Right lobe of liver (tissue), 6 donors: ENCODE data around the gene SIGLEC1. TPM values are rescaled to one million over a fixed set of nuclear protein-coding genes. Genes with fewer than 3 reads are reported as not detected.
A peak's percentile ranks its signal among the peaks of the same experiment; 100 is the strongest.

Source experiments
- ATAC-seq, 4 donors: fragments of 200-7000 bp; cut with Tn5 transposase; one replicate each; pipeline ENCODE4 v1.9.1; 2020; ENCODE audit warnings: mild to moderate bottlenecking in 4 of 4, moderate library complexity in 4 of 4
- DNase-seq, 3 donors: peaks; one replicate each; pipeline ENCODE4 v3.0.0-alpha.2; 2020
- H3K27ac ChIP-seq, 3 donors: fragments of 200-600 bp; one replicate each; pipeline ENCODE4 v1.8.0; 2022
- H3K27me3 ChIP-seq, 2 donors: fragments of 200-600 bp; one replicate each; pipeline ENCODE4 v1.8.0; 2022
- H3K36me3 ChIP-seq, 4 donors: fragments of 200-600 bp; sonication (generic) in 1 of 4; one replicate each; pipeline versions ENCODE4 v1.5.1 to v1.8.0; 2017 to 2022; ENCODE audit warnings: control low read depth in 1 of 4
- H3K4me1 ChIP-seq, 4 donors: fragments of 200-600 bp; sonication (generic) in 1 of 4; one replicate each; pipeline versions ENCODE4 v1.5.1 to v1.8.0; 2017 to 2022; ENCODE audit warnings: control low read depth in 1 of 4
- H3K4me3 ChIP-seq, 3 donors: fragments of 200-600 bp; one replicate each; pipeline ENCODE4 v1.8.0; 2022
- H3K9me3 ChIP-seq, 4 donors: fragments of 200-600 bp; sonication (generic) in 1 of 4; one replicate each; pipeline versions ENCODE4 v1.5.1 to v1.8.0; 2017 to 2022; ENCODE audit warnings: control low read depth in 1 of 4
- CTCF ChIP-seq, 4 donors: fragments of 200-600 bp in 3 of 4; fragments of 450-650 bp in 1 of 4; IDR thresholded peaks; one replicate each; pipeline versions ENCODE4 v1.5.1 to v1.8.0; 2016 to 2022; ENCODE audit warnings: antibody characterized with exemption in 4 of 4, mild to moderate bottlenecking in 2 of 4
- POLR2A ChIP-seq: fragments of 450-650 bp; IDR thresholded peaks from one replicate; pipeline ENCODE4 v1.6.1; 2017; ENCODE audit warnings: antibody characterized with exemption, mild to moderate bottlenecking
- WGBS: methylation state at CpG from one replicate; pipeline ENCODE4 v1.1.6; 2018; ENCODE audit warnings: low coverage, low lambda C conversion rate; ENCODE audit not compliant: insufficient coverage; ENCODE audit errors: missing lambda C conversion rate; 5-methylcytosine and 5-hydroxymethylcytosine counted together
- intact Hi-C, 2 donors: fragments of 100-400 bp; cut with DNase I; formaldehyde crosslinking; loops; one replicate each; pipeline versions ENCODE4 v1.11.2 to v1.14.1; 2022
- total RNA-seq, 6 experiments: library from RNA; depleted of rRNA in 2 of 6; stranded (reverse); fragments of >200 nt in 2 of 6; fragmentation: NEBNext Ultra II Directional in 3 of 6; extraction: Animal tissue kit (Norgen Biotek cat#: 25700) in 3 of 6; gene quantifications; one replicate each; pipeline versions ENCODE4 v1.1.0 to v1.2.4, GENCODE V29; 2016 to 2023
- donor health status: DM: no; HTN: yes; CAD: no.
- donor health status: DM: no; HTN: no; CAD: no.
- donor health status: DM: no; HTN: no; CAD: no.
- donor health status: DM: no; HTN: yes; CAD: no.
- donor health status: DM: no; HTN: yes; CAD: no.

SIGLEC1 gene
- total RNA-seq, 6 experiments from 2014 or later, result 2.6 to 13.9 (median 5.7) TPM

DNA sequence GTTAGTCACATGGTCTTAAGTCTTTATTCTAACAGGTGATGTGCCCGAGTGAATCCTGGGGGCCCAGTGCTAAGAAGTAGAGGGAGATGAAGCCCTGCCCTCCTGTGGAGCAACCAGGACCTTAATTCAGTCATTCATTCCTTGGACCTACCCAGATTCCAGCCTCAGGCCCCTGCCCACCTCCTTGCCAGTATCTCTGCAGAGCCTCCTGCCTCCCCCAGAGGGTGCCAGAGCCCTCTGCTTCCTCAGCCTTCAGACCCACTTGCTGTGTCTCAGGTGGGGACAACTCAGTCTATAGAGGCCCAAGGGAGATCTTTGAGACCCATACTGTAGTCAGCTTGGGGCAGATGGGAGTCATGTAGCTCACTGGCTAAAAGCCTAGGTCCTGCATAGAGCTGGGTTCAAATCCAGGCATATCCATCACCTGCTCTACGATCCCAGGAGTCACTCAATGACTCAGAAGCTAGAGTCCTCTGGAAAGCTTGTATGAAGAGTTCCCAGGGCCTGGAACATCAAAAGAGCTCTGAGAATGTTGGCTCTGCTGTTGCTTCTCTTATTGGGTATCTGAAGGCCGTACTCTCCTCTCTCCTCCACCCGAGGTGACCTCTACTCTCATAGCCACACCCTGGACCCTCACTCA lies 3.9 kb upstream of the SIGLEC1 start:
- no peaks in the 10 kb centered on the region for H3K4me1 ChIP-seq
- ATAC-seq (peak; percentile 67 to 78 (median 73)), DNase-seq (peak in 1 of 3 donors; percentile 37)
- H3K27me3 ChIP-seq, result no peaks in the 10 kb centered on the region
- H3K36me3 ChIP-seq, result no peaks in the 10 kb centered on the region
- intact Hi-C loops, result no loop called here
- H3K4me3 ChIP-seq, result no peak overlapping the region
- no peak for TF ChIP-seq POLR2A
- peak; percentile 45 to 76 (median 66) for TF ChIP-seq CTCF (IDR thresholded peaks at IDR 0.05)
- H3K27ac ChIP-seq, result no peak overlapping the region
- H3K9me3 ChIP-seq, result no peaks in the 10 kb centered on the region
- 40% methylated on average over 2 of the region's 4 CpGs for whole genome bisulfite sequencing

DNA sequence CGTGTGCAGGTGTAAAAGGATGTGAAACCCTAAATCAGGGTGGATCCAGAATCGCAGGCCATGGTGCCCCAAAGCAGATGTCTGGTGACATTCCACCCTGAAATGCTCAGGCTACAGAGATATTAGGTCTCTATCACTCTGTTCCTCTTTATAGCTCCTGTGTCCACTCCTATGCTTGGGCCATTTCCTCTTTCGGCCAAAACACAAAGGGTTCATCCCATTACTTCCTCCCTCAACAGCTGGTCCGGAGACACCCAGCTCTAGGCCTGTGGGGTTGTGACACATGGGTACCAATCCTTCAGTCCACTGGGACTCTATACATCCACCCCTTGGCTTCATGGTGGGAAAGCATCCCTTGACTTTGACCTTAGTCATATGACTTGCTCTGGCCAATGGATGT lies 1.7 kb upstream of the SIGLEC1 start:
- intact Hi-C loops, result no loop called here
- ATAC-seq (peak; percentile 21 to 38 (median 28)), DNase-seq (no peak)
- 42% methylated on average over 2 of the region's 4 CpGs for WGBS
- Histone ChIP-seq H3K27ac (no peak overlapping the region), H3K36me3 (no peaks in the 10 kb centered on the region), H3K9me3 (no peaks in the 10 kb centered on the region), H3K4me3 (no peak overlapping the region), H3K27me3 (no peaks in the 10 kb centered on the region), H3K4me1 (no peaks in the 10 kb centered on the region)
- TF ChIP-seq CTCF (IDR thresholded peaks at IDR 0.05), result no peak
- no peak for TF ChIP-seq POLR2A

- ATAC-seq, result peak; percentile 6 to 20 (median 8)
- Histone ChIP-seq H3K27me3 (no peaks in the 10 kb centered on the region), H3K27ac (no peak overlapping the region), H3K4me1 (no peaks in the 10 kb centered on the region), H3K9me3 (no peaks in the 10 kb centered on the region), H3K4me3 (peak overlapping the region in 1 of 3 donors; percentile 21), H3K36me3 (no peaks in the 10 kb centered on the region)
- intact Hi-C loops, result no loop called here
- no peak for TF ChIP-seq CTCF (IDR thresholded peaks at IDR 0.05)
- no peak for TF ChIP-seq POLR2A
- peak in 1 of 3 donors; percentile 2 for DNase-seq
- WGBS, result 72% methylated on average over 3 of the region's 4 CpGs
Measured at GRCh38 chr20:3711484-3711941, 887 bp downstream of the SIGLEC1 start.

DNA sequence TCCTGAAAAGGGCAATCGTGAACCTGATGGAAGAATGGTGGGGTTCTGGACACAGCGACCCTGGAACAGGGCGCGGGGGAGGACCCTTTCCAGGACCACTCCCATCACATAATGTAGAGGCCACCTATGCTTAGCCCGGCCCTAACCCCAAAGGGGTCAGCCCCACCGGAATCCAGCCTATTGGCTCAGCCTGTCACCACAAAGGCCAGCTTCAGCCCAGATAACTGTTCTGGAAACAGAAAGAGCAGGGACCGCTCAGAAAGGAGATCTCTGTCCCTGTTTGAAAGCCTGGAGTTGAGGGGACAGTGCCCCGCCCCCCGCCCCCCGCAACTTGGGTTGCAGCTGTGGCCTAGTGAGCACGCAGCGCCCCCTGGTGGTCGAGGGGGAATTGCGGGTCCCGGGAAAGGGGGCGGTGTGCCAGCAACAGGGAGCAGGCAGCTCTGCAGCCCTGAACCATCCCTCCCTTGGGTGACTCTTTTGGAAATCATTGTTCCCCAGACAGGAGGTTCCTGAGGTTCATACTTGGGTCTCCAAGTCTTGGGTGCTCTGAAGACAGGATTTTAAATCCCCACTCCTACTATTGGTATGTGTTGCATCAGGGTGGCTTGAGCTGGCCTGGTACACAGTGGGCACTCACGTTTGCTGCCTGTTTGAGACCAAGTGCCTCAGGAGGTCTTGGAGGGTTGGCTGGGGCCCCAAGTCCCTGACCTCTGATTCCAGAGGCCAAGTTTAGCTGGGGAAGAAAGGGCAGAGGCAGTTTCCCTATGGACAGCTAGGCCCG lies 1.5 kb downstream of the SIGLEC1 start:
- Histone ChIP-seq H3K27me3 (no peaks in the 10 kb centered on the region), H3K9me3 (no peaks in the 10 kb centered on the region), H3K36me3 (no peaks in the 10 kb centered on the region), H3K27ac (no peak overlapping the region), H3K4me1 (no peaks in the 10 kb centered on the region), H3K4me3 (peak overlapping the region in 1 of 3 donors; percentile 19)
- peak; percentile 65 to 76 (median 73) for DNase-seq
- ATAC-seq, result peak; percentile 53 to 69 (median 68)
- intact Hi-C loops, result no loop called here
- 57% methylated on average over 3 of the region's 18 CpGs for WGBS
- peak; percentile 80 to 97 (median 93) for TF ChIP-seq CTCF (IDR thresholded peaks at IDR 0.05)
- TF ChIP-seq POLR2A, result no peak
